NCI-H345 (cell line): ENCODE results near the gene GLRA2.

ENCODE experiments used
- DNase-seq: peaks from one replicate; lab custom pipeline; 2025; lab: John Stamatoyannopoulos, UW

GLRA2 gene

GRCh38 chrX:14702145-14702544 lies 172.8 kb downstream of the GLRA2 start:
- no peak for DNase-seq

- DNase-seq, result no peak
Measured at GRCh38 chrX:14712096-14712495, 182.8 kb downstream of the GLRA2 start.

- DNase-seq, result no peak
Measured at GRCh38 chrX:14717949-14718348, 188.6 kb downstream of the GLRA2 start.

GRCh38 chrX:14718403-14718802 lies 189.1 kb downstream of the GLRA2 start:
- no peak for DNase-seq

- no peak for DNase-seq
Measured at GRCh38 chrX:14729058-14729457, 199.7 kb downstream of the GLRA2 start.

- DNase-seq, result no peak
Measured at GRCh38 chrX:14738643-14739042, 209.3 kb downstream of the GLRA2 start.

GRCh38 chrX:14753441-14753840 lies 224.1 kb downstream of the GLRA2 start:
- no peak for DNase-seq

- no peak for DNase-seq
Measured at GRCh38 chrX:14758029-14758491, 228.7 kb downstream of the GLRA2 start.

GRCh38 chrX:14775416-14775815 lies 246.1 kb downstream of the GLRA2 start:
- no peak for DNase-seq

- no peak for DNase-seq
Measured at GRCh38 chrX:14776901-14777300, 247.6 kb downstream of the GLRA2 start.

- no peak for DNase-seq
Measured at GRCh38 chrX:14777525-14777924, 248.2 kb downstream of the GLRA2 start.

- no peak for DNase-seq
Measured at GRCh38 chrX:14779580-14779979, 250.2 kb downstream of the GLRA2 start.
